H1 (cell line): ENCODE data around the gene PRX. TPM values are rescaled to one million over a fixed set of nuclear protein-coding genes. Genes with fewer than 3 reads are reported as not detected.

Source experiments
- CTCF ChIA-PET: fragments of 300-600 bp; sonication (Branson Sonifier 250); formaldehyde crosslinking; loops from one replicate; lab custom pipeline; 2021; ENCODE audit not compliant: partially characterized antibody; lab: Charles Lee
- POLR2A ChIA-PET: fragments of 300-600 bp; sonication (Branson Sonifier 250); formaldehyde crosslinking; loops from one replicate; lab custom pipeline; 2021; ENCODE audit warnings: inconsistent platforms; ENCODE audit not compliant: partially characterized antibody; lab: Charles Lee
- DNase-seq, 2 experiments: peaks; one replicate each; pipeline versions ENCODE4 v3.0.0 to v3.0.0-alpha.2; 2010 to 2022; ENCODE audit warnings: low spot score in 2 of 2, low read depth in 1 of 2, mixed read lengths in 1 of 2
- FAIRE-seq: peaks from 2 replicates; lab custom pipeline; 2011; peaks lifted over from hg19 to GRCh38; lab: Jason Lieb, UNC
- H2AFZ ChIP-seq: 2 replicates; pipeline ENCODE4 v1.8.1; 2012; ENCODE audit warnings: low read length, inconsistent platforms
- H2AK5ac ChIP-seq: 2 replicates; pipeline ENCODE4 v1.6.1; 2013; ENCODE audit warnings: low read depth, low read length
- H2BK120ac ChIP-seq: replicated peaks from 2 replicates; pipeline ENCODE3; 2013; ENCODE audit warnings: low read depth, low read length, inconsistent platforms
- H2BK12ac ChIP-seq: 2 replicates; pipeline ENCODE4 v1.6.1; 2013; ENCODE audit warnings: low read depth, low read length
- H2BK15ac ChIP-seq: 2 replicates; pipeline ENCODE4 v1.6.1; 2013; ENCODE audit warnings: low read length
- H2BK20ac ChIP-seq: 2 replicates; pipeline ENCODE4 v1.6.1; 2013; ENCODE audit warnings: low read length
- H2BK5ac ChIP-seq: 2 replicates; pipeline ENCODE4 v1.6.1; 2013; ENCODE audit warnings: low read depth, low read length
- H3K14ac ChIP-seq: 2 replicates; pipeline ENCODE4 v1.6.1; 2013; ENCODE audit warnings: inconsistent platforms; ENCODE audit not compliant: insufficient read length
- H3K18ac ChIP-seq: 2 replicates; pipeline ENCODE4 v1.6.1; 2013; ENCODE audit warnings: low read length; ENCODE audit errors: extremely low read depth
- H3K23ac ChIP-seq: 2 replicates; pipeline ENCODE4 v1.6.1; 2013; ENCODE audit warnings: inconsistent platforms; ENCODE audit not compliant: insufficient read length
- H3K23me2 ChIP-seq: 2 replicates; pipeline ENCODE4 v1.6.1; 2013; ENCODE audit warnings: low read depth, low read length
- H3K27ac ChIP-seq: 2 replicates; pipeline ENCODE4 v1.6.1; 2011; ENCODE audit warnings: low read depth, low read length, inconsistent platforms
- H3K27me3 ChIP-seq, 4 experiments: replicated peaks in 1 of 4; 1 replicate in 1 of 4; 2 replicates in 3 of 4; pipeline versions ENCODE4 v1.6.1 to v1.8.1; 2011 to 2013; ENCODE audit warnings: low read length in 3 of 4, mild to moderate bottlenecking in 3 of 4, inconsistent platforms in 2 of 4, mixed read lengths in 2 of 4, moderate library complexity in 1 of 4; ENCODE audit not compliant: control insufficient read depth in 3 of 4, insufficient read depth in 3 of 4; ENCODE audit errors: extremely low read depth in 1 of 4
- H3K36me3 ChIP-seq, 4 experiments: 2 replicates each; pipeline versions ENCODE4 v1.6.1 to v1.8.1; 2011 to 2013; ENCODE audit warnings: mild to moderate bottlenecking in 4 of 4, low read length in 3 of 4, moderate library complexity in 2 of 4, control low read depth in 1 of 4, inconsistent platforms in 1 of 4; ENCODE audit not compliant: insufficient read depth in 4 of 4, control insufficient read depth in 2 of 4
- H3K4ac ChIP-seq: replicated peaks from 2 replicates; pipeline ENCODE3; 2013; ENCODE audit warnings: low read length, low read depth, mixed read lengths, inconsistent platforms; ENCODE audit not compliant: insufficient read length
- H3K4me1 ChIP-seq, 4 experiments: replicated peaks in 1 of 4; 1 replicate in 1 of 4; 2 replicates in 3 of 4; pipeline versions ENCODE4 v1.6.1 to v1.8.1; 2011 to 2013; ENCODE audit warnings: low read length in 3 of 4, inconsistent platforms in 2 of 4, mixed read lengths in 1 of 4; ENCODE audit not compliant: insufficient read depth in 4 of 4, control insufficient read depth in 3 of 4
- H3K4me2 ChIP-seq, 2 experiments: 2 replicates each; pipeline versions ENCODE4 v1.6.1 to v1.8.1; 2011 to 2013; ENCODE audit warnings: low read depth in 2 of 2, low read length in 2 of 2, control low read depth in 1 of 2, inconsistent platforms in 1 of 2, mild to moderate bottlenecking in 1 of 2; ENCODE audit not compliant: insufficient read depth in 1 of 2
- H3K4me3 ChIP-seq, 4 experiments: fragments of 200-600, 300-600 bp in 1 of 4; sonication (generic), shearing (Covaris generic), sonication (Bioruptor Twin) in 1 of 4; 2 replicates each; pipeline versions ENCODE4 v1.5.1 to v1.8.1; 2011 to 2016; ENCODE audit warnings: low read length in 4 of 4, low read depth in 3 of 4, control low read depth in 2 of 4, inconsistent platforms in 2 of 4, mild to moderate bottlenecking in 2 of 4, mixed read lengths in 1 of 4, moderate library complexity in 1 of 4; ENCODE audit not compliant: insufficient read depth in 2 of 4; ENCODE audit errors: extremely low read depth in 1 of 4
- H3K56ac ChIP-seq: replicated peaks from 2 replicates; pipeline ENCODE3; 2013; ENCODE audit warnings: low read depth, mild to moderate bottlenecking, mixed read lengths, low read length, inconsistent platforms; ENCODE audit not compliant: insufficient read length
- H3K79me1 ChIP-seq: 2 replicates; pipeline ENCODE4 v1.6.1; 2013; ENCODE audit warnings: low read depth, low read length, control low read depth
- H3K79me2 ChIP-seq, 2 experiments: 2 replicates each; pipeline versions ENCODE4 v1.6.1 to v1.8.1; 2012 to 2013; ENCODE audit warnings: low read length in 2 of 2, mild to moderate bottlenecking in 2 of 2, inconsistent platforms in 1 of 2; ENCODE audit not compliant: insufficient read depth in 2 of 2, control insufficient read depth in 1 of 2
- H3K9ac ChIP-seq, 4 experiments: replicated peaks in 1 of 4; 1 replicate in 1 of 4; 2 replicates in 3 of 4; pipeline versions ENCODE4 v1.6.1 to v1.8.1; 2011 to 2013; ENCODE audit warnings: low read depth in 3 of 4, low read length in 3 of 4, control low read depth in 2 of 4, mild to moderate bottlenecking in 2 of 4, moderate library complexity in 2 of 4, inconsistent platforms in 1 of 4; ENCODE audit errors: extremely low read depth in 1 of 4
- H3K9me3 ChIP-seq, 2 experiments: 2 replicates each; pipeline versions ENCODE4 v1.6.1 to v1.8.1; 2012 to 2013; ENCODE audit warnings: mild to moderate bottlenecking in 2 of 2, moderate library complexity in 2 of 2, control low read depth in 1 of 2, inconsistent platforms in 1 of 2, low read depth in 1 of 2, low read length in 1 of 2, mixed read lengths in 1 of 2; ENCODE audit not compliant: insufficient read depth in 2 of 2
- H4K20me1 ChIP-seq, 2 experiments: replicated peaks in 1 of 2; 2 replicates each; pipeline versions ENCODE3 to v1.8.1; 2011 to 2013; ENCODE audit warnings: inconsistent platforms in 2 of 2, low read length in 2 of 2, mild to moderate bottlenecking in 1 of 2; ENCODE audit not compliant: insufficient read depth in 2 of 2, control insufficient read depth in 1 of 2
- H4K5ac ChIP-seq: 2 replicates; pipeline ENCODE4 v1.6.1; 2013; ENCODE audit warnings: low read length, low read depth, mixed read lengths, inconsistent platforms; ENCODE audit not compliant: insufficient read length
- H4K8ac ChIP-seq: 2 replicates; pipeline ENCODE4 v1.8.0; 2013; ENCODE audit warnings: mild to moderate bottlenecking, moderate library complexity, low read length, inconsistent platforms; ENCODE audit not compliant: insufficient read depth; ENCODE audit errors: extremely low read depth
- H4K91ac ChIP-seq: replicated peaks from 2 replicates; pipeline ENCODE3; 2013; ENCODE audit warnings: low read length, mixed read lengths, inconsistent platforms; ENCODE audit not compliant: insufficient read length
- CBX5 ChIP-seq: fragments of 300-800, 300-1000 bp; sonication (generic); IDR thresholded peaks from 2 replicates; pipeline ENCODE4 v1.7.1; 2016; ENCODE audit warnings: antibody characterized with exemption, low read length, low read depth
- CHD2 ChIP-seq: IDR thresholded peaks from 2 replicates; pipeline ENCODE4 v1.6.1; 2012; ENCODE audit warnings: low read length, improper control_type of control experiment
- EGR1 ChIP-seq: IDR thresholded peaks from 2 replicates; pipeline ENCODE4 v1.6.1; 2011; ENCODE audit warnings: low read depth, low read length, borderline replicate concordance
- KDM1A ChIP-seq: fragments of 200-600, 300-600 bp; sonication (generic); IDR thresholded peaks from 2 replicates; pipeline ENCODE4 v1.7.1; 2016; ENCODE audit warnings: mild to moderate bottlenecking, low read length, borderline replicate concordance
- RFX5 ChIP-seq: IDR thresholded peaks from 2 replicates; pipeline ENCODE4 v1.6.1; 2011; ENCODE audit warnings: low read depth, low read length, improper control_type of control experiment, borderline replicate concordance
- USF2 ChIP-seq: IDR thresholded peaks from 2 replicates; pipeline ENCODE4 v1.6.1; 2011; ENCODE audit warnings: low read length, improper control_type of control experiment
- WGBS, 2 experiments: shearing (Covaris generic) in 1 of 2; methylation state at CpG; one replicate each; pipeline versions ENCODE4 v1.1.6 to v1.1.7; 2013 to 2015; ENCODE audit warnings: low lambda C conversion rate in 2 of 2, mixed read lengths in 2 of 2, inconsistent platforms in 1 of 2, low coverage in 1 of 2, missing lambda C conversion rate in 1 of 2; ENCODE audit not compliant: insufficient replicate concordance in 2 of 2, insufficient coverage in 1 of 2, insufficient read length in 1 of 2; ENCODE audit errors: extremely low coverage in 1 of 2, missing lambda C conversion rate in 1 of 2; 5-methylcytosine and 5-hydroxymethylcytosine counted together
- polyA plus RNA-seq, 7 experiments: library from polyadenylated mRNA; depleted of rRNA in 3 of 7; stranded (reverse) in 5 of 7; unstranded in 2 of 7; fragments of >200 nt in 5 of 7; fragments of 200-250 nt in 2 of 7; gene quantifications; 1 replicate in 5 of 7; 2 replicates in 1 of 7; 4 replicates in 1 of 7; pipeline versions ENCODE4 v1.2.1 to v1.2.3, GENCODE V29; 2011 to 2013; ENCODE audit warnings: missing spikeins in 2 of 7, mixed read lengths in 2 of 7
- total RNA-seq: library from RNA; stranded (reverse); fragmentation: NEBNext Ultra II Directional; extraction: Animal tissue kit (Norgen Biotek cat#: 25700); gene quantifications from 2 replicates; pipeline ENCODE4 v1.2.1, GENCODE V29; 2021

The PRX gene
- total and polyA plus RNA-seq, 2 of the 8 experiments (the other 6 are each of a cell fraction or from before 2014, with no cell fraction given) = 2.8 to 5.8 TPM

- no peak overlapping the region for H3K4ac ChIP-seq
- no peak overlapping the region for H3K23ac ChIP-seq
- H2BK12ac ChIP-seq = no peak overlapping the region
- H2AK5ac ChIP-seq = no peak overlapping the region
- no peaks in the 10 kb centered on the region for H3K27me3 ChIP-seq
- no peak overlapping the region for H2BK15ac ChIP-seq
- H3K18ac ChIP-seq = no peak overlapping the region
- H3K4me2 ChIP-seq = no peak overlapping the region
- no peak overlapping the region for H2BK120ac ChIP-seq
- H3K4me1 ChIP-seq = peaks cover 0 to 4% (median 3%) of the 10 kb centered on the region in 4 experiments; a peak in 4 of 7 replicates
- H4K91ac ChIP-seq = no peak overlapping the region
- CTCF ChIA-PET = interaction anchor here (1.2 to 3.9 kb wide), 2 partner anchors 9 to 11 kb away, joined by 3 to 21 read pairs; no protein-coding TSS in a partner anchor
- H3K79me1 ChIP-seq = no peaks in the 10 kb centered on the region
- H3K9me3 ChIP-seq = no peaks in the 10 kb centered on the region
- H2AFZ ChIP-seq = no peak overlapping the region
- WGBS, 2 experiments = 81% methylated on average over 3 of the region's 3 CpGs; no CpG with 5 or more reads in 1 of the 2 experiments
- no peaks in the 10 kb centered on the region for H3K36me3 ChIP-seq
- POLR2A ChIA-PET = interaction anchor here (1.0 kb wide), 1 partner anchor 11 kb away, joined by 3 read pairs; no protein-coding TSS in a partner anchor
- peaks cover 2% of the 10 kb centered on the region; the same call in 1 of the 2 replicates for H3K23me2 ChIP-seq
- H4K5ac ChIP-seq = no peak overlapping the region
- H2BK20ac ChIP-seq = no peak overlapping the region
- no peak overlapping the region for H3K56ac ChIP-seq
- DNase-seq = no peak
- H3K9ac ChIP-seq = no peak overlapping the region
- no peak overlapping the region for H3K14ac ChIP-seq
- H4K20me1 ChIP-seq = no peaks in the 10 kb centered on the region
- FAIRE-seq = no peak
- no peak overlapping the region for H2BK5ac ChIP-seq
- H3K4me3 ChIP-seq = no peak overlapping the region
- H4K8ac ChIP-seq = no peak overlapping the region
- no peak overlapping the region for H3K27ac ChIP-seq
- no peaks in the 10 kb centered on the region for H3K79me2 ChIP-seq
- TF ChIP-seq USF2 (no peak), RFX5 (no peak), CHD2 (no peak), CBX5 (no peak), EGR1 (no peak), KDM1A (no peak)
Observed at GRCh38 chr19:40431698-40432097, 18.5 kb upstream of the PRX start.
